Right lobe of liver (tissue), 4 donors: ENCODE data around the gene PCNT.
"Not testable (repeated sequence)": the region's sequence is repeated elsewhere in the genome, so short reads cannot be mapped to it uniquely, and the experiment has no call there.

ENCODE experiments used
- POLR2A ChIP-seq: fragments of 450-650 bp; IDR thresholded peaks from one replicate; pipeline ENCODE4 v1.6.1; 2017; ENCODE audit warnings: antibody characterized with exemption, mild to moderate bottlenecking
- TF ChIP-seq, protein P1 (sequence below), 4 donors: fragments of 200-600 bp in 3 of 4; fragments of 450-650 bp in 1 of 4; IDR thresholded peaks; one replicate each; pipeline versions ENCODE4 v1.5.1 to v1.8.0; 2016 to 2022; ENCODE audit warnings: antibody characterized with exemption in 4 of 4, mild to moderate bottlenecking in 2 of 4
- donor health status: DM: no; HTN: no; CAD: no.
- donor health status: DM: no; HTN: no; CAD: no.
- donor health status: DM: no; HTN: yes; CAD: no.

DNA sequence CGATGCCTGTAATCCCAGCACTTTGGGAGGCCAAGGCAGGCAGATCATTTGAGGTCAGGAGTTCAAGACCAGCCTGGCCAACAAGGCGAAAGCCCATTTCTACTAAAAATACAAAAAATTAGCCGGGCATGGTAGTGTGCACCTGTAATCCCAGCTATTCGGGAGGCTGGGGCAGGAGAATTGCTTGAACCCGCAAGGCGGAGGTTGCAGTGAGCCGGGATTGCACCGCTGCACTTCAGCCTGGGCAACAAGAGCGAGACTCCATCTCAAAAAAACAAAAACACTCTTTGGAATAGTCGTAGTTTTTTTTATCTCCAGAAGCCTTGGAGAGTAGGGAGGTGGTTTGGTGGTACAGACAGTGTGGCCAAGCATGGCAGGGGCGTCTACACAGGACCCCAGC is 109.2 kb downstream of the PCNT start:
- TF ChIP-seq, protein P1, sequence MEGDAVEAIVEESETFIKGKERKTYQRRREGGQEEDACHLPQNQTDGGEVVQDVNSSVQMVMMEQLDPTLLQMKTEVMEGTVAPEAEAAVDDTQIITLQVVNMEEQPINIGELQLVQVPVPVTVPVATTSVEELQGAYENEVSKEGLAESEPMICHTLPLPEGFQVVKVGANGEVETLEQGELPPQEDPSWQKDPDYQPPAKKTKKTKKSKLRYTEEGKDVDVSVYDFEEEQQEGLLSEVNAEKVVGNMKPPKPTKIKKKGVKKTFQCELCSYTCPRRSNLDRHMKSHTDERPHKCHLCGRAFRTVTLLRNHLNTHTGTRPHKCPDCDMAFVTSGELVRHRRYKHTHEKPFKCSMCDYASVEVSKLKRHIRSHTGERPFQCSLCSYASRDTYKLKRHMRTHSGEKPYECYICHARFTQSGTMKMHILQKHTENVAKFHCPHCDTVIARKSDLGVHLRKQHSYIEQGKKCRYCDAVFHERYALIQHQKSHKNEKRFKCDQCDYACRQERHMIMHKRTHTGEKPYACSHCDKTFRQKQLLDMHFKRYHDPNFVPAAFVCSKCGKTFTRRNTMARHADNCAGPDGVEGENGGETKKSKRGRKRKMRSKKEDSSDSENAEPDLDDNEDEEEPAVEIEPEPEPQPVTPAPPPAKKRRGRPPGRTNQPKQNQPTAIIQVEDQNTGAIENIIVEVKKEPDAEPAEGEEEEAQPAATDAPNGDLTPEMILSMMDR (IDR thresholded peaks at IDR 0.05) = not testable (repeated sequence)
- TF ChIP-seq POLR2A = not testable (repeated sequence)
